Stimulated activated naive CD8-positive, alpha-beta T cell treated with anti-CD3 and anti-CD28 coated beads, Interleukin-15, Interleukin-2, amounts not matched to agents 100 U/mL and 50 U/mL, for 24 hours (primary cell): ENCODE results near the gene STRN4.
A peak's percentile ranks its signal among the peaks of the same experiment; 100 is the strongest.

ENCODE experiments used
- ATAC-seq: fragments of 150-1000 bp; cut with Tn5 transposase; one replicate; pipeline ENCODE4 v1.10.0; 2021
- DNase-seq: peaks from one replicate; pipeline ENCODE4 v3.0.0; 2021

Gene STRN4

GRCh38 chr19:46742926-46743480, 3.2 kb downstream of the STRN4 start:
- DNase-seq (no peak), ATAC-seq (no peak)

DNA sequence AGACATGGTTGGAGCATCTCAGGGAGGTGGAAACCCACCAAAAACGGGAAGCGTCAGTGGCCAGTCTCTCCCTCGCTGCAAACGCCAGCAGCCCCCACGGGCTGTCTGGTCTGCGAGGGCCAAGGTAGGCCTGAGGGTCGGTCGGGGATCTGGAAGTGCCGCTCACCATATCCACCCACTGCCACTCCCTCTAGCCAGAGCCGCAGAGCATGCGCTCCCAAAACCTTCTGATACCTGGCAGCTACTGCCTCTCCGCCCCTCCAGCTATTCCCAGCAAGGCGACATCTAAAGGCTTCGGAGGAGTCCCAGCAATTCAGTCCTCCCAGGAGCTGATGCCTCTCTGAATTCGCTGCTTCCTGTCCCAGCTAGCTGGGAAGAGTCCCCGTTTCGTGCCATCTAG, 4.8 kb downstream of the STRN4 start:
- DNase-seq, result no peak
- no peak for ATAC-seq

DNA sequence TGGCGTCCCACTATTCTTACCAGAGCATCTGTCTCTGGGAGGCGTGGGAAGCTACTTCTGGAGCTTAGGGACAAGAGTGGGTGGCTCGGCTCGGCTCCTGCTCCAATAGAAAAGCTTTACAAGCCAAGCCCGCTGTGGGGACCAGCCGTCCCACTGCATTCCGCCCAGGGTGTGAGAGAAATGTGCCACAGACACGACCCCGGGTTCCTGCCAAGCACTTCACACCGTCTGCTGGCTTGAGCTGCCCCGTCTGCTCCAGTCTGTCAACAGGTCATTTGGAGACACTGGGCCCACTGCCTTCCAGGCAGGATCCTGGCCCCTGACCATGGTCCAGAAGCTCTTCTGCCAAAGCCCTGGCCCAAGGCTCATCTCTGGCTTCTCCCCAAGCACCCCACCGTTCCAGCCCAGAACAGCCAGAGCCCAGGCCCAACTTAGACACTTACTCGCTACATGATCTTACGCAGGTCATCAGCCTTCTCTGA, 6.9 kb downstream of the STRN4 start:
- DNase-seq (no peak), ATAC-seq (no peak)

DNA sequence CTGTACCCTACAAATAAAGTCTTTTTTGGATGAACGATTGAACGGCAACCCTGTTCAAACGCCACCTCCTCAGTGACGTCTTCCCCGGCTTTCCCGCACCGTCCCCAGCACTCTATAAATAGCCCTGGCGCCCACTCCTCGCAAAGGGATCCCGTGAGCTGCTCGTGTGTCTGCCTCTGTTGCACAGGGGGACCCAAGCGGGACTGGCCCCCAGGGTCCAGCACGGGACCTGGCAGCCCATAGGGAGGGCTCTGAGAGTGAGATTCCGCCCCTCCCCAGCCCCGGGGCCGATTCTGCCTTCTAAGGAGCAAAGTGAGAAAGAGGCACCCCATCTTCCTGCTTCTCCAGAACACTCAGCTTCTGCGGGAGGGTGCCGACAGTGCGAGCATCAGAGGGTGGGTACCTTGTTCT, 8.5 kb downstream of the STRN4 start:
- DNase-seq, result no peak
- no peak for ATAC-seq

DNA sequence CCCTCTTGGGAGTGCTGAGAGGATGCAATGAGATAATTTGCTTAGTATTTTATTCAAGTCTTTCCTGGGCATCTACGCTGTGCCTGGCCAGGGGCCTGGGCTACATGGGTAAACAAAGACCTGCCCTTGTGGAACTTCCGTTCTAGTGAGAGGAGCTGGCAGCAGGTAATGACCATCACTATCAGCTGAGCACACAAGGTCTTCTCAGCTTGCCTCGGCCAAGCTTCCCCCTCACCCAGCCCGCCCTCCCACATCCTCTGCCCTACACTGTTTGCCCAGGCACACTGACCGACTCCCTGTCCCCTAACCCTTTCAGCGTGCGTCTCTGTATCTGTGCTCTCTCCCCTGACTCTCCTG, 9.0 kb downstream of the STRN4 start:
- no peak for DNase-seq
- no peak for ATAC-seq

DNA sequence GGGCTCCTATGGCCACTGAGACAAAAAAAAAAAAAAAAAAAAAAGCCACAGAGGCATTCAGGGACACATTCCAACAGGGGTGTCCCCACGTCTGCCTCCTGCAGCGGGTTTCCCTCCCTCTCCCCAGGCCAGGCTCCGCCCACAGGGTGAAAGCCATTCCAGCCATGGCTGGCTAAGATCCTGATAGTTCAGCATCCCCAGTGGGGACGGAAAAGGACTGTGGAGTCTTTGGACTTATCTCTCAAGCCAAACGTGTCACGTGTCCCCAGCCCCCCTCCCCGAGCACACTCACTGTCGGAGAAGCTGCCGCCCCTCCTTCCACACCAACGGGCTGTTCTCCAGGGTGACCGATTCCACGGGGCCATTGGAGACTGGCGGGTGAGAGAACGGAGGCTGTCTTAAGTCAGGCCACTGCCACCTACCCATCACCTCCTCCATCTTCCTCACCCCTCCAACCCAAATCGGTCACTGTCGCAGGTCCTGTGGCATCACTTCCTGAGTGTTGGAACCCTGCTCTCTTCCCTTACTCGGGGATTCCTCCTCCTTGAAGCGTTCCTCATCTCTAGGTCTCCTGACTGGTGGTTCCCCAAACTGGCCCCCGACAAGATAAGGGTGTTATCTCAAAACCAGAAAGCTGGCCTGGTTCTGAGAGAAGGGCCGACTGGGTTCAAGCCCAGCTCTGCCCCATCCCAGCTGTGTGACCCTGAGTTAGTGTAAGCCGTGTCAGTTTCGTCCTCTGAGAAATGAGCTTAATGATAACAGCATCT, 9.5 kb downstream of the STRN4 start:
- DNase-seq, result no peak
- no peak for ATAC-seq

GRCh38 chr19:46733690-46734292, 12.5 kb downstream of the STRN4 start:
- ATAC-seq (no peak), DNase-seq (no peak)

DNA sequence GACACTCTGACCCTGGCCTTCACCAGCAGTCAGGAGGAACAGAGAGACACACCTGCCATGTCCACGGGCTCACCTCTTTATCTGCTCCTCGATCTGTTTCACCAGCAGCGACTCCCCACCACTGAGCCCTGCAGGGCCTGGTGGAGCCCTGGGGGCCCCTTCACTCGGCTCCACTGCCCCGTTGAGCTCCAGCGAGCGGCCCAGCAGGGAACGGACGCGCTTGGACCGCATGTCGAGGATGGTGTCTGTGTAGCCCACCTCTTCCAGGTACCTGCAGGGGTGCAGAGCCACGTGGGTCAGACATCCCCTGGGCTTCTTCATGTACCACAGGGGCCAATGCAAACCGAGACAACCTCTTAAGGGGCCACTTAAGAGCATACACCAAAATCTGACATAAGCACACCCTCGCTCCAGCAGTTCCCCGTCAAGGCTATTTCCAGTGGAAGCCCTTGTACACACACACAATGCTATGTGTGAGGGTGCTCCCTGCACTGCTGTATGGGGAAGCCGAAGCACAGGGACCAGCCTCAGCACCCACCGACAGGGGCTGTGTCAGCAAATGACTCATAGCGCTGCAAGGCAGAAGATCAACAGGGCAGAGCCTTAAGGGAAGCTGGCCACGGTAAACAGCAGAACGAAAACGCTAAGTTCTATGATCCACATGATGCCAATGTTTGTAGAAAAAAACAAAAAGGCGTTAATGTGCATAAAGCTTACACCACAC, 13.1 kb downstream of the STRN4 start:
- no peak for ATAC-seq
- DNase-seq, result no peak

DNA sequence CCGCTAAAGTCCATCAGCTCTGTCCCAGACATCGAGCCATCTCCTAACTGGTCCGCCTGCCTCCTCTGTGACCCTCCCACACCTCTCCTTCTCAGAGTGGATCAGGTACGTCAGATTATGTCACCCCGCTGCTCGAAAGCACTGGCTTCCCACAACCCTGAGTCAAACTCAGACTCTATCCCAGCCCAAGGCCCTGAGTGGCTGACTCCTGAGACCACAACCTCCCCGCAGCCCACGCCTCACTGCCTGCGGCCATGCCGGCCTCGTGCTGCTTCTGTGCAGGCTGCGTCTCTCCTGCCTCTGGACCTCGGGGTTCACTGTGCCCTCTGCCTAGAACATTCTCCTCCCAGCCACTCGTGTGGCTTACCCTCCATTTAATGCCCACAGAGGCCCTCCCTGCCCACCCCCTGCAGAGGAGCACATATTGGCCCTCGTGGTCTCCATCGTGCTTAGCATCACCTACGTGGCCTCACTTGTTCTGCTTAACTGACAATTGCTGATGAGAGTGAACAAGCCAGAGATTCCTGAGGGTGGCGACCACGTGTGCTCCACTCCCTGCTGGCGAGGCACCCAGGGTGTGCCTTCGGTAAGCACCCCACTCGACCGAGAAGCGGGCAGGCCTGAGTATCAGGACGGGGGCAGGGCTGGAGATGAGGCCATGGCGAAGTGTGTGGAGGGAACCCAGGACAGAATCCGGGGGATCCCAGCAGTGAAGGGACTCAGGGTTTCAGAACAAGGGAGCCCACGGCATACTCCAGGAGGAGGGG, 13.9 kb downstream of the STRN4 start:
- DNase-seq (no peak), ATAC-seq (no peak)

DNA sequence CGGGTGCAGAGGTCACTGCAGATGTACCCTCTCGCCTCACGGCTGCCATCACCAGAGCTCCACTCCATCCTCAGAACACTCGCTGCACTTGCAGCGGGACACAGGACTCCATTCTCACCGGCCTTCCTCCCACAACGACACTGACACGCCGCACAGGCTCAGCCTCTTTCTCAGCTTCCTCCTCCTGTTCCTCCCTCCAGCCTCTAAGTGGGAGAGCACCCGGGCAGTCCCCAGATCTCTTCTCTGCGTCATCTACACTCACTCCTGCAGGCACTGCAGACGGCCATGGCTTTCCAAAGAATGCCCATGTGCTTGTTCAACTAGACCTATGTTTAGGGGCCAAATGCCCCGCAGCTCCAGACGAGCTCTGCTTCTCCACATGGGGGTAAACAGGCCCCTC, 14.7 kb downstream of the STRN4 start:
- DNase-seq (no peak), ATAC-seq (no peak)

- no peak for ATAC-seq
- DNase-seq, result no peak
Measured at GRCh38 chr19:46731007-46731501, 15.2 kb downstream of the STRN4 start.

DNA sequence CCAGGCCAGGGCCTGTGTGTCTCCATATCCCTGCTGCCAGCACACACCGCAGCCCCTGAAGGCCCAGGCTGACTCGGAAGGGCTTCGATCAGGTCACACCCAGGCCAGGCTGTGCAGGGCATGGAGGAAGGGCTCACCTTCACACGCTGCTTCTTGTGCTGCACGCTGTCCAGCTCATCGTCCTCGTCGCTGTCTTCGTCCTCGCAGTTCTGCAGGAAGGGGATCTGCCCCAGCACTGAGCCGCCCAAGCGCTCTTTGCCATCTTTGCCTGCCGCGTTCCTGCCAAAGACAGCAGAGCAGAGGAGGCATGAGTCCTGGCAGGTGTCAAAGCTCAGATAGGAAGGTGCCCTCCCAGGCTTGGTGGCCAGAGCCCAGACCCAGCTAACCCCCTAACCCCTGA, 15.7 kb downstream of the STRN4 start:
- ATAC-seq, result no peak
- no peak for DNase-seq

- ATAC-seq (no peak), DNase-seq (no peak)
Measured at GRCh38 chr19:46730187-46730586, 16.1 kb downstream of the STRN4 start.

DNA sequence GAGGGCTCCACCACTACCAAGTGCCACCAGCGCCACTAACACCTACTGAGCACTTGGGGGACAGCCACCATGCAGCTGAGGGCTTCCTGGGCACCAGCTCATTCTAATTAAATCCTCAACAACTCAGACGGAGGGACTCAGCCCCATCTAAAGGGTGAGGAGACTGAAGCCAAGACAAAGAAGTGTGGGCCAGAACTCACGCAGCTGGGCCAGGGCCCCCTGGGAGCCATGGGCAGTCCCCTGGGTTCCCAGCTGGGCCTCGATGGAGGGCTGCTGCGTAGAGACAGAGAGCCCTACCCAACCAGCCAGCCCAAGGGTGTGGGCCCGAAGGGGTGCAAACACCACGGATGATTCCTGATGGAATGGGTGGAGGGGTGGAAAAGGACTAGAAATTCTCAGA, 16.6 kb downstream of the STRN4 start:
- DNase-seq, result no peak
- ATAC-seq, result no peak

GRCh38 chr19:46728693-46729339, 17.4 kb downstream of the STRN4 start:
- ATAC-seq, result peak; percentile 86
- DNase-seq, result peak; percentile 87

- ATAC-seq (no peak), DNase-seq (no peak)
Measured at GRCh38 chr19:46728208-46728607, 18.0 kb downstream of the STRN4 start.

DNA sequence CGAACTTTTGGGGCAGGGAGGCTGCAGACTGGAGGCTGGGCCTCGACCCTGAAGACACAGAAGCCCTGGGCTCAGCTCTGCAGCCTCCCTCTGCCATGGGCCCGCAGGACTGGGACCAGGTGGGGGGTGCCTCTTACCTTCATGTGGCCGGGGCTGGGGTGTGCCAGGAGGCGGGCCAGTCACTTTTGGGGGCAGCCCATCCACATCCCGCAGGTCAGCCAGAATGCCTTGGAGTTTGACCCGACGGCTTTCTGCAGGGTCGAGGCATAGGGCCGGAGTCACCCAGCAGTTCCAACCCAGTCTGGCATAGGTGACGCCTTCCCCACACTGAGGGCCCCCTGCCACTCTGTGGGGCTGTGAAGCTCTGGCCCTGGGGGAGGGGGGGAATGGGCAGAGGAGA, 18.5 kb downstream of the STRN4 start:
- no peak for ATAC-seq
- DNase-seq, result no peak

GRCh38 chr19:46726971-46727501, 19.2 kb downstream of the STRN4 start:
- DNase-seq, result no peak
- no peak for ATAC-seq

GRCh38 chr19:46726551-46726950, 19.7 kb downstream of the STRN4 start:
- ATAC-seq (no peak), DNase-seq (no peak)

DNA sequence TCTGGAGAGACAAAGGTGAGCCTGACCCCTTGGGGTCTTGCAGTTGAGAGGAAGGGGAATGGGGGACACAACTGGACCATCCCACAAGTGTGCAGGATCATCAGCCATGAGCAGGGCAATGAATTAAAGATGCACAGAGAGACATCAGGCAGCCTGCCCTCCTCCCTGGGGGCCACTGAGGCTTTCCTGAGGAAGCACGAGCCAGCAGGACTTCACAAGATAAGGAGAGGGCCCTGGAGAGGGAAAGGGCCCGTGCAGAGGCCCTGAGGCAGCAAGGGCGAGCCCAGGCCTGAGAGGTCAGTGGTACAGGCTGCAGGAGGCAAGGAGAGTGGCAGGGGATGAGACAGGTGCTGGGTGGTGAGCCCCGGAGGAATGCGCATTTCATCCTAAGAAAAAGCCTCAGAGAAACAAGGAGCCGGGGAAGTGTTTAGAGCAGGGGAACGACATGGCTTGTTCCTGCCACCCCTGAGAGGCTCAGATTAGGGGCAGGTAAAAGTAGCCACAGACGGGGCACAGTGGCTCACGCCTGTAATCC, 20.3 kb downstream of the STRN4 start:
- no peak for ATAC-seq
- DNase-seq, result no peak
